Superior temporal gyrus (tissue), 1 donor: ENCODE data around the gene MAP2K7.
"Not testable (repeated sequence)": the region's sequence is repeated elsewhere in the genome, so short reads cannot be mapped to it uniquely, and the experiment has no call there.

Source experiments
- DNase-seq: peaks from one replicate; pipeline ENCODE4 v3.0.0-alpha.2; 2016; ENCODE audit errors: extremely low spot score

Gene MAP2K7

GRCh38 chr19:7919610-7920518 lies 16.2 kb downstream of the MAP2K7 start, which contains the start of gene SNAPC2:
SNAPC2 (plus strand) TSS chr19:7920338; CDS start chr19:7920367, 29 bp downstream.
- peak; percentile 79 for DNase-seq

- DNase-seq: peak; percentile 81
Observed at GRCh38 chr19:7920519-7921301, 17.0 kb downstream of the MAP2K7 start.

DNA sequence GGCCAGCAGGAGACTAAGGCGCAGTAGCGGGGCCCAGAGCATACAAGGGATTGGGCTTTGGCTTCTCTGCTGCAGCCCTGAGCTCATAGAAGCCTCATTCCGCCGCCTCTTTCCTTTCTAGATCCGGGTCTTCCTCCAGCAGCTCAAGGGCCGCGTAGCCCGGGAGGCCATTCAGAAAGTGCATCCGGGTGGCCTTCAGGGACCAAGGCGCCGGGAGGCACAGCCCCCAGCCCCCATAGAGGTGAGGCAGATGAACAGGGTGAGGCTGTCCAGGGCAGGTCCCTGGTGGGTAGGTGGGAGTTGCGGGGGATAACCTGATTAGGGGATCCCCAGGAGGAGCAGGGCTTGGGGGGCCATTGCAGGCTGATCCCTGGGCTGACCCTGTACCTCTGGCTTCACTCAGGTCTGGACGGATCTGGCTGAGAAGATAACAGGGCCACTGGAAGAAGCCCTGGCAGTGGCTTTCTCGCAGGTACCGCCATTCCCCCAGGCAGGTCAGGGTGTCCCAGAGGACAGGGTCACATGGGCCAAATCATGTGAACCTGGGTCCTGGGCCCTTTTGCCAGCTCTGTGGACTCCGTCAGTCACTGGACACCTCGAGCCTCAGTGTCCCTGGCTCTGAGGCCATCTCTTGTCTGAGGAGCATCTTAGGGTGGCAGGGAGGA lies 17.8 kb downstream of the MAP2K7 start:
- DNase-seq: no peak

DNA sequence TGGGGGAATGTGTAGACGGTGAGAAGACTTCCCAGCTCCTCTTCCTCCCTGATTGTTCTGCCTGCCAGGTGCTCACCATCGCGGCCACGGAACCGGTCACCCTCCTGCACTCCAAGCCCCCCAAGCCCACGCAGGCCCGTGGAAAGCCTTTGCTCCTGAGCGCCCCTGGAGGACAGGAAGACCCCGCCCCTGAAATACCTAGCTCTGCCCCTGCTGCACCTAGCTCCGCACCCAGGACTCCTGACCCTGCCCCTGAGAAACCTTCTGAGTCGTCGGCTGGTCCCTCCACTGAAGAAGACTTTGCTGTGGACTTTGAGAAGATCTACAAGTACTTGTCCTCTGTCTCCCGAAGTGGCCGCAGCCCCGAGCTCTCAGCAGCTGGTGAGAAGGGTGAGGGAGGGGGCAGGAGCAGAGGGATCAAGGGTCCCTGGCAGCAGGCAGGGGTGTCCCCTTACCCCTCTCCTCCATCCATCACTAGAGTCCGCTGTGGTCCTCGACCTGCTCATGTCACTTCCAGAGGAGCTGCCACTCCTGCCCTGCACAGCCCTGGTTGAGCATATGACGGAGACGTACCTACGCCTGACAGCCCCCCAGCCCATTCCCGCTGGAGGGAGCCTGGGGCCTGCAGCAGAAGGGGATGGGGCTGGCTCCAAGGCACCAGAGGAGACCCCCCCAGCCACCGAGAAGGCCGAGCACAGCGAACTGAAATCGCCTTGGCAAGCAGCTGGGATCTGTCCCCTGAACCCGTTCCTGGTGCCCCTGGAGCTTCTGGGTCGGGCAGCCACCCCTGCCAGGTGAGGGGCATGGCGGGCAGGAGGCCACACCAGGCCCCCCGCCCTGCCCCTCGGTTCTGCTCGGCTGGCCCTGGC lies 18.5 kb downstream of the MAP2K7 start:
- DNase-seq: no peak

- no peak for DNase-seq
Observed at GRCh38 chr19:7922836-7923195, 19.1 kb downstream of the MAP2K7 start.

DNA sequence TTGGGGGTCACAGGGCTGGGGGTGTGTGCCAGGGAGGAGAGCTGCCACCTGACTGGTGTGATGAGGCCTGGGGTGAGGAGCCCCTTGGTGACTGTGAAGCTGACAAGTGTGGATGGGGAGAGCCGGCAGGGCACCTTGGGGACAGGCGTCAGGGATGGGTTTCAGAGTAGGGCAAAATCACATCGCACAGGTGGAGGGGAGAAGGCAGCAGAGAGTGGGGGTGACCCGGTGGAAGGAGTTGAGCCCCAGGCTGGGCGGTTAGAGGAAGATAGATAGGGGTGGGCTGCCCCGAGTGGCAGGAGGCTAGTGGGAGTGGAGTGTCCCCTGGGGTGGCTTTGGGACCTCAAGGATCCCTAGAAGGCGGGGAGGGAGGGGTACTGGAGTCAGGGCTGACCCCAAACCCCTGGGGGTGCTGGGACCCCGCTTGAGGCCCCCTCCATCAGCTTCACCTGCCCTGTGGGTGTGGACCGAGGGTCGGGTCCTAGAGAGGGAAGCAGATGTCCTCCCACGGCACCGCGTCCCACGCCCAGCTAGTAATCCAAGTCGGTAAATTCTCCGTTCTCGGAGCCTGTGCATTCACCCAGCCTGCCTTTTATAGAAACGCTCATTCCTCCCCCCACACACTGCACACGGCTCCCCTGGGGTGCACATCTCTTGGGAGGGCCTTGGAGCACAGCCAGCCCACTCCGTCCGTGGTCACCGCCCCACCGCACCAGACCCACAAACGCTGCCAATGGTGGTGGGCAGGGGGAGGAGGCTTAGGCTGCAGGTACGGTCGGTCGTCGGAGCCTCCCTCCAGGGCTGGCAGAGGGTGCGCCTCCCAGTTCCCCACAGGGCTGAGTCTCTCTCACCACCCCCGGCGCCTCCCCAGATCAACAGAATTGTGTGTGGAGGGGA lies 19.9 kb downstream of the MAP2K7 start:
- no peak for DNase-seq

DNA sequence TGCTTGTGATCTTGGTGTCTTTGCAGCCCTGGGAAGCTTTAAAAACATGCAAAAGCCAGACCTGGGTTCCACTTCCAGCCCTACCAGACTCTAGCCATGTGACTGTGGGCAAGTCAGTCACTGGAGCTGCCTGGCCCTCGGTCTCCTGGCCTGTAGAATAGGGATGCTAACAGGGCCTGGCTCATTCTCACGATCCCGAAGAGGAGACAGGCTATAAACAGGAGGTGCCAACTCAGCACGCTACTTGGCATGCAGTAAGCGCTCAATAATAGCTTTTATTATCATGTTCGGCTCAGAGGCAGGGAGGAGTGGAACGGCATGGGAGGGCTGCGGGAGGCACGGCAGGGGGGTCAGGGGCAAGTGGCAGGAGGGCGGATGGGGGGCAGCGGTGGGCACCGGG lies 20.6 kb downstream of the MAP2K7 start:
- DNase-seq: no peak

DNA sequence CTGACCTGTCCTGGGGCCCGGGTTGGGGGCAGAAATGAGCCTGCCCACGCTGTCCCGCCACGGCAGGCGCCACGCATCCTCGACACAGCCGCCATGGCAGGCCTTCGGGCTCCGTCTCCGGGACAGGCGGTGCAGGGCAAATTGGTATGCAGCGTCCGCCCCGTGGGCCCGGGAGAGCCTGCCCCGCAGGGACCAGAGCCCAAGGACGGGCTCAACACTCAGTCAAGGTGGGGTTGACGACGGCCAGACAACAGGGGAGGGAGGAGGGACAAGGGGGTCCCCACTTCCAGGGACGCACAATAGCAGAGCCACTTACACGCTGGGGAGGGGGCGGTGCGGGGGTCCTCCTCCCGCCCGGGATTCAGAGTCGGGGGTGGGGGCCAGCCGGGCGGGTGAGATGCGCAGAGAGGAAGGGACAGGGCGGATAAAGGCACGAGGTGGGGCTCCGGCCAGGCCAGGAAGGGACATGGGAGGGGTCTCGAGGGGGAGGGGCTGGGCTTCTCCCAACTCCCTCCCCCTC lies 21.0 kb downstream of the MAP2K7 start:
- no peak for DNase-seq

DNA sequence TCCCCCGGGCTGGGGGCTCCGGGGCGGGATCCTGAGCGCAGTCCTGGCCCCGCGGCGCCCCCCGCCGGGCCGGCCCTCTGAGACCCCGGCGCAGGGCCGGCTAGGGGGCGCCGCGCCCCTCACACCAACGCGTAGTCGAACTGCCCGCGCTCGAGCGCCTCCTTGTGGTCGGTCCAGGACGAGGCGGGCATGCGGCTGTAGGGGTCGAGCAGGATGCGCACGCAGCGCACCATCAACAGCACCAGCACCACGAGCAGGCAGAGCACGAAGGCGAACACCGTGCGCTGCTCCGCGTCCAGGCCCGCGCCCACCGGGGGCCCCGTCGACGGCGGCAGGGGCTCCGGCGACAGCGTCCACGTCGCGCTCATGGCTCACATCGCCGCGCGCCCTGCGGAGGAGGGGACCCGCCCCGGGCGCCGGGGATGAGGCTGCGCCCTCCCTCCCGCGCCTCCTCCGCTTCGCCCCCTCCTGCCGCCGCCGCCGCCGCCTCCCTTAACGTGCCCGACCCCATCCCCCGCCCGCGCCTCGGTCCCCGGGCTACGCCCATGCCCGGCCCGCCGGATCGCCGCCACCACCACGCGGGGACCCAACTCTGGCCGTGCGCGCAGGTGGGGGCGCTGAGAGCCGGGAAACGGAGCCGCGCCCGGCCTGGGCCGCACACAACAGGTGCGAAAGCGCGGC lies 21.6 kb downstream of the MAP2K7 start:
- DNase-seq: peak; percentile 26

DNA sequence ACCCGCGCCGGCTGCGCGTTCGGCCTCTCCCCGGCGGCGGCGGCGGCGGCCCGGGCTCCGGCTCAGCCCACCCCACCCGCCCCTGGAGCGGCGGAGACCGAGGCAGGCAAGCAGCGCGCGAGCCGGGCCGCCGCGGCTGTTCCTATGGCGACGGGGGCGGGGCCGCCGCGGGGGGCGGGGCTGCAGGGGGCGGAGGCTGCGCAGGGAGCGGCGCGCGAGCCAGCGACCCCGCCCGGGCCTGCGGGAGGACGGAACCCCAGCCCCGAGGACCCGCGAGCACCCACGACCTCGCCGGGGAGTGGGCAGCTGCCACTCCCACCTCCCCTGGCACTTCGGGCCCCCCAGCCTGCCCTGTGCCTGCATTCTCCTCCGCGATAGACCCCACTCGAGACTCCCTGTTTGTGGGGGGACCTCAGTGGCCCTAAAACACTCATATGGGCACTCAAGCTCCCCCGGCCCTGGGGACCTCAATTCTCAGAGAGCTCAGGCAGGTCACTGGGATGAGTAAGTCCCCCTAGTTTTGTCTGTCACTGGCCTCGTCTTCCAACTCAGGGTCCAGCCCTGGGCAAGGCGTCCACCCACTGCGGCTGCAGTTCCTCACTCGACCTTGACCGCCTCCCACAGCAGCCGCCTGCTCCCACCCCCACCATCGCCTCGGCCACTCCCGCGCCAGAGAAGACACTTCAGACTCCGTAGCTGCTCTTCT lies 22.5 kb downstream of the MAP2K7 start, which contains the start of gene CTXN1:
TSS of gene CTXN1 (minus strand) at position 115 of the 706 bp plus-strand sequence. CDS start 597 bp downstream, outside the sequence.
- DNase-seq: no peak

DNA sequence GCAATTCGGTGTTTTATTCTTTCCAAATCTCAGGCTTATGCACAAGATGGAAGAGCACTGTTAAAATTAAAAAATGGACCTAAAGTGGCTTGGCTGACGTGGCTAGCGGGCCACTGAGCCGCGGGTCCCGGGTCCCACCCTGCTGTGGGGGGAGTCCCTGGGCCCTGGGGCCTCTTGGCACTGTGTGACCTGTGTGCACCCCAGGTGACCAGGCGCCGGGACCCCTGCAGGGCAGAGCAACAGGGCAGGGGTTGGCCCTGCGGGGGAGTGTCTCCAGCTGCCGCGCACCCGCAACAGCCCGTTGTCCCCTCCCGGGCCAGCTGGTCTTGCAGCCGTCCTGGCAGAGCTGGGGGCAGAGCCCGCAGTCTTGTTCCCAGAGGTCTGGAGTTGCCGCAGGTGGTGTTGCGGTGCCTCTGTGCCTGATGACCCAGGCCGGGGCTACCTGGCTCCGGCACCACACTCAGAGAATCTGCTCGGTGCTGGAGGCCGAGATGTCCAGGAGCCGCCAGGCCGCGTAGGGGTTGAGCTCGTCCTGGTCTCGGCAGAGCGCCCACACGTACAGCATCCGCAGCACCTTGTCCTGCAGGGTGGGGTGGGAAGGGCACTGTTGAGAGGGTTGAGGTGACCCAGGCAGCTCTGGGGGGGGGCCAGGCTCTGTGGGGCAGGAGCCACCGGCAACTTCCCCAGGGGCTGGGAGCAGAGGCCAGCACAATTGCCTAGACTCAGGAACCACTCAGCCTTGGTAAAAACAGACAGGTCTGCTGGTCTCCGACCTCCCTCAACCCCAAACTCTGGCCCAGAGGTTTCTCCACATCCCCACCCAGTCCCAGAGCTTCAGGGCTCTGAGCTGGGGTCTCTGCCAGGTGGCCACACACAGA lies 23.3 kb downstream of the MAP2K7 start:
- no peak for DNase-seq

GRCh38 chr19:7927605-7928333 lies 24.1 kb downstream of the MAP2K7 start:
- no peak for DNase-seq

- DNase-seq: no peak
Observed at GRCh38 chr19:7928334-7928706, 24.6 kb downstream of the MAP2K7 start.

- peak; percentile 50 for DNase-seq
Observed at GRCh38 chr19:7928741-7929701, 25.3 kb downstream of the MAP2K7 start.

GRCh38 chr19:7930030-7930429 lies 26.4 kb downstream of the MAP2K7 start:
- not testable (repeated sequence) for DNase-seq

- no peak for DNase-seq
Observed at GRCh38 chr19:7930765-7931164, 27.1 kb downstream of the MAP2K7 start.
